ENCODE measurements around the gene ZBTB39.
"Not testable (repeated sequence)": the region's sequence is repeated elsewhere in the genome, so short reads cannot be mapped to it uniquely, and the experiment has no call there.

The ZBTB39 gene

DNA sequence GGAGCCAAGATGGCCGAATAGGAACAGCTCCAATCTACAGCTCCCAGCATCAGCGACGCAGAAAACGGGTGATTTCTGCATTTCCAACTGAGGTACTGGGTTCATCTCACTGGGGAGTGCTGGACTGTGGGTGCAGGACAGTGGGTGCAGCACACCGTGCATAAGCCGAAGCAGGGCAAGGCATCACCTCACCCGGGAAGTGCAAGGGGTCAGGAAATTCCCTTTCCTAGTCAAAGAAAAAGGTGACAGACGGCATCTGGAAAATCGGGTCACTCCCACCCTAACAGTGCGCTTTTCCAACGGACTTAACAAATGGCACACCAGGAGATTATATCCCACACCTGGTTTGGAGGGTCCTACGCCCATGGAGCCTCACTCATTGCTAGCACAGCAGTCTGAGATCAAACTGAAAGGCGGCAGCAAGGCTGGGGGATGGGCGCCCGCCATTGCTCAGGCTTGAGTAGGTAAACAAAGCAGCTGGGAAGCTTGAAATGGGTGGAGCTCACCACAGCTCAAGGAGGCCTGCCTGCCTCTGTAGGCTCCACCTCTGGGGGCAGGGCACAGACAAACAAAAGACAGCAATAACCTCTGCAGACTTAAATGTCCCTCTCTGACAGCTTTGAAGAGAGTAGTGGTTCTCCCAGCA is 40.2 kb downstream of the ZBTB39 start:
- not testable (repeated sequence) for H3K36me3 ChIP-seq (ENCODE audit: insufficient read depth, low read length)

DNA sequence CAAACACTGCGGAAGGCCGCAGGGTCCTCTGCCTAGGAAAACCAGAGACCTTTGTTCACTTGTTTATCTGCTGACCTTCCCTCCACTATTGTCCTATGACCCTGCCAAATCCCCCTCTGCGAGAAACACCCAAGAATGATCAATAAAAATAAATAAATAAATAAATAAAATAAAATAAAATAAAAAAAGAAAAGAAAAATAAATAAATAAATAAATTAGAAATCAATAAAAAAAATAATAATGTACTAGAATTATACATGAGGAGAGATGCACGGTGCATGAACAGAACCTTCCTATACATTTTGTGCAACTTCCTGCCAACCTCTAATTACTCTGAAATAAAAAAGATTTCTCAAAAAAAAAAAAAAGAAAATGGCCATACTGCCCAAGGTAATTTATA is 41.2 kb downstream of the ZBTB39 start:
- H3K4me2 ChIP-seq (ENCODE audit: low read length); H3K4me1 ChIP-seq (ENCODE audit: control insufficient read depth, insufficient read depth, low read length); H3K36me3 ChIP-seq (ENCODE audit: insufficient read depth, low read length); H3K4me3 ChIP-seq (ENCODE audit: low read length); H3K9me3 ChIP-seq (replicated peaks; ENCODE audit: low read length); H3K27me3 ChIP-seq (ENCODE audit: control insufficient read depth, insufficient read depth, low read length); H3K9ac ChIP-seq (ENCODE audit: low read depth, low read length): not testable (repeated sequence)

More for the DNA sequence above, 40.2 kb downstream of the ZBTB39 start:
- not testable (repeated sequence) for H3K9me3 ChIP-seq (replicated peaks; ENCODE audit: low read length); H3K4me3 ChIP-seq (ENCODE audit: low read length); H3K27me3 ChIP-seq (ENCODE audit: control insufficient read depth, insufficient read depth, low read length); H3K9ac ChIP-seq (ENCODE audit: low read depth, low read length); H3K4me1 ChIP-seq (ENCODE audit: control insufficient read depth, insufficient read depth, low read length); H3K4me2 ChIP-seq (ENCODE audit: low read length)

DNA sequence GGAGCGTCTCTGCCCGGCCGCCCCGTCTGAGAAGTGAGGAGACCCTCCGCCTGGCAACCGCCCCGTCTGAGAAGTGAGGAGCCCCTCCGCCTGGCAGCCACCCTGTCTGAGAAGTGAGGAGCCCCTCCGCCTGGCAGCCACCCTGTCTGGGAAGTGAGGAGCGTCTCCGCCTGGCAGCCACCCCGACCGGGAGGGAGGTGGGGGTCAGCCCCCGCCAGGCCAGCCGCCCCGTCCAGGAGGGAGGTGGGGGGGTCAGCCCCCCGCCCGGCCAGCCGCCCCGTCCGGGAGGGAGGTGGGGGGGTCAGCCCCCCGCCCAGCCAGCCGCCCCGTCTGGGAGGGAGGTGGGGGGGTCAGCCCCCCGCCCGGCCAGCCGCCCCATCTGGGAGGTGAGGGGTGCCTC is 42.8 kb downstream of the ZBTB39 start:
- not testable (repeated sequence) for H3K4me3 ChIP-seq (ENCODE audit: low read length); H3K4me1 ChIP-seq (ENCODE audit: control insufficient read depth, insufficient read depth, low read length); H3K4me2 ChIP-seq (ENCODE audit: low read length); H3K36me3 ChIP-seq (ENCODE audit: insufficient read depth, low read length); H3K9me3 ChIP-seq (replicated peaks; ENCODE audit: low read length); H3K27me3 ChIP-seq (ENCODE audit: control insufficient read depth, insufficient read depth, low read length); H3K9ac ChIP-seq (ENCODE audit: low read depth, low read length)

DNA sequence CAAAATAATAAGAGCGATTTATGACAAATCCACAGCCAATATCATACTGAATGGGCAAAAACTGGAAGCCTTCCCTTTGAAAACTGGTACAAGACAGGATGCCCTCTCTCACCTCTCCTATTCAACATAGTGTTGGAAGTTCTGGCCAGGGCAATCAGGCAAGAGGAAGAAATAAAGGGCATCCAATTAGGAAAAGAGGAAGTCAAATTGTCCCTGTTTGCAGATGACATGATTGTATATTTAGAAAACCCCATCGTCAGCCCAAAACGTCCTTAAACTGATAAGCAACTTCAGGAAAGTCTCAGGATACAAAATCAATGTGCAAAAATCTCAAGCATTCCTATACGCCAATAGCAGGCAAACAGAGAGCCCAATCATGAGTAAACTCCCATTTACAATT is 44.1 kb downstream of the ZBTB39 start:
- H3K27me3 ChIP-seq (ENCODE audit: control insufficient read depth, insufficient read depth, low read length) = peaks cover 16% of the 10 kb centered on the region
- not testable (repeated sequence) for H3K4me1 ChIP-seq (ENCODE audit: control insufficient read depth, insufficient read depth, low read length); H3K36me3 ChIP-seq (ENCODE audit: insufficient read depth, low read length); H3K9ac ChIP-seq (ENCODE audit: low read depth, low read length); H3K4me3 ChIP-seq (ENCODE audit: low read length); H3K4me2 ChIP-seq (ENCODE audit: low read length); H3K9me3 ChIP-seq (replicated peaks; ENCODE audit: low read length)

DNA sequence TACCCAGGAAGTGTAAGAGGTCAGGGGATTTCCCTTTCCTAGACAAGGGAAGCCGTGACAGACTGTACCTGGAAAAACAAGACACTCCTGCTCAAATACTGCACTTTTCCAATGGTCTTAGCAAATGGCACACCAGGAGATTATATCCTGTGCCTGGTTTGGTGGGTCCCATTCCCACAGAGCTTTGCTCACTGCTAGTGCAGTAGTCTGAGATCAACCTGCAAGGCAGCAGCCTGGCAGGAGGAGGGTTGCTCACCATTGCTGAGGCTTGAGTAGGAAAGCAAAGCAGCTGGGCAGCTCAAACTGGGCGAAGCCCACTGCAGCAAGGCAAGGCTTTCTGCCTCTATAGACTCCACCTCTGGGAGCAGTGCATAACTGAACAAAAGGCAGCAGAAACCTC is 47.9 kb downstream of the ZBTB39 start:
- no peaks in the 10 kb centered on the region for H3K36me3 ChIP-seq (ENCODE audit: insufficient read depth, low read length)
- H3K9me3 ChIP-seq (replicated peaks; ENCODE audit: low read length) = no peaks in the 10 kb centered on the region
- no peak overlapping the region for H3K4me2 ChIP-seq (ENCODE audit: low read length)
- H3K4me3 ChIP-seq (ENCODE audit: low read length) = no peak overlapping the region
- no peaks in the 10 kb centered on the region for H3K4me1 ChIP-seq (ENCODE audit: control insufficient read depth, insufficient read depth, low read length)
- H3K9ac ChIP-seq (ENCODE audit: low read depth, low read length) = no peak overlapping the region
- peaks cover 43% of the 10 kb centered on the region for H3K27me3 ChIP-seq (ENCODE audit: control insufficient read depth, insufficient read depth, low read length)

GRCh38 chr12:56957229-56958052 is 48.9 kb downstream of the ZBTB39 start, which contains the start of gene RDH16:
TSS of gene RDH16 (minus strand) at chr12:56957608. CDS start at chr12:56957462, 146 bp downstream.
- Histone ChIP-seq H3K36me3 (ENCODE audit: insufficient read depth, low read length) (no peaks in the 10 kb centered on the region), H3K4me1 (ENCODE audit: control insufficient read depth, insufficient read depth, low read length) (no peaks in the 10 kb centered on the region), H3K27me3 (ENCODE audit: control insufficient read depth, insufficient read depth, low read length) (peaks cover 43% of the 10 kb centered on the region), H3K4me3 (ENCODE audit: low read length) (no peak within 1 kb of the TSS), H3K9ac (ENCODE audit: low read depth, low read length) (no peak within 1 kb of the TSS), H3K4me2 (ENCODE audit: low read length) (no peak within 1 kb of the TSS), H3K9me3 (replicated peaks; ENCODE audit: low read length) (no peaks in the 10 kb centered on the region)

DNA sequence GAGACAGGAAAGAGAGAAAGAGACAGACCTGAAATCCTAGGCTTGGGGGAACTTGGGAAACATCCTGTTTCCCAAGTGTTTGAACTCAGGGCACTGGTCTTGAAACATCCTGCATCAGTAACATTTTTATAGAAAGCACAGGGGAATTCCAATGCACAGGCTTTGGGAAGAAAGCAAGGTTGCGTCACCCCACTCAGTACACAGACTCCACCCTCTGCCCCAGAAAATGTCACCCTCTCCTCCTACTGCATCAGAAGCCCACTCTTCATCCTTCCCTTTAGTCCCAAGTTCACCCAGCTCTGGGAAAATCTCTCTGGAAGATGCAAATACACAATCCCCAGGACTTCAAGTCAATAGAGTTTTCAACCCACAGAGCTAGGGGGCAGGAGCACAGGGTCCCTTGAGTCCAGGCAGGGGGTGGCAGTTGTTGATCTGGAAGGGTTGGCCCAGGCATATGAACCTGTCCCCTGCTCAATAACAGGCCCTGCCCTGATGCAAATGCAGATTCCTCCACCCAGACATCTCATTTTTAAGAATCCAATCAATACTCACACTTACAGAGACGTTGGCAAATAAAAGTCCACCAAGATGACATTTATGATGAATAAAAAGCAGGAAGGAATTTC is 50.6 kb downstream of the ZBTB39 start:
- H3K4me1 ChIP-seq (ENCODE audit: control insufficient read depth, insufficient read depth, low read length) = no peaks in the 10 kb centered on the region
- no peaks in the 10 kb centered on the region for H3K36me3 ChIP-seq (ENCODE audit: insufficient read depth, low read length)
- H3K9me3 ChIP-seq (replicated peaks; ENCODE audit: low read length) = no peaks in the 10 kb centered on the region
- H3K4me2 ChIP-seq (ENCODE audit: low read length) = no peak overlapping the region
- no peak overlapping the region for H3K4me3 ChIP-seq (ENCODE audit: low read length)
- peaks cover 49% of the 10 kb centered on the region for H3K27me3 ChIP-seq (ENCODE audit: control insufficient read depth, insufficient read depth, low read length)
- H3K9ac ChIP-seq (ENCODE audit: low read depth, low read length) = no peak overlapping the region

DNA sequence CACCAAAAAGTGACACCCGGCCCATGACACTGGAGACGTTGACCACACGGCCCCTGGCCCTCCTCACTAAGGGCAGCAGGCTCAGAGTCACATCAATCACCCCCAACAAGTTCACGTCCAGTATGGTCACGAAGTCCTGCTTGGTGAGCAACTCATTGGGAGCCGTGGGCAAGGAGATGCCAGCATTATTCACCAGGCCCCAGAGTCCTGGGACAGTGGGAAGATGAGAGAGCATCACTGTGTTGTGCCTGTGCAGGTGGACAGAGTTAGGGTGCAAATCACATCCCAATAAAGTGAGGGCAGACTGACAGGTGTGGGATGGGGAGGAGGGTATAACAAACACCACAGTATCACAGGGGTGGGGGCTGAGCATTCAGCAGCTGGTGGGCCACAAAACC is 51.4 kb downstream of the ZBTB39 start:
- H3K9ac ChIP-seq (ENCODE audit: low read depth, low read length) = no peak overlapping the region
- no peaks in the 10 kb centered on the region for H3K4me1 ChIP-seq (ENCODE audit: control insufficient read depth, insufficient read depth, low read length)
- no peaks in the 10 kb centered on the region for H3K36me3 ChIP-seq (ENCODE audit: insufficient read depth, low read length)
- H3K9me3 ChIP-seq (replicated peaks; ENCODE audit: low read length) = no peaks in the 10 kb centered on the region
- H3K4me2 ChIP-seq (ENCODE audit: low read length) = no peak overlapping the region
- H3K27me3 ChIP-seq (ENCODE audit: control insufficient read depth, insufficient read depth, low read length) = peaks cover 49% of the 10 kb centered on the region
- H3K4me3 ChIP-seq (ENCODE audit: low read length) = no peak overlapping the region

DNA sequence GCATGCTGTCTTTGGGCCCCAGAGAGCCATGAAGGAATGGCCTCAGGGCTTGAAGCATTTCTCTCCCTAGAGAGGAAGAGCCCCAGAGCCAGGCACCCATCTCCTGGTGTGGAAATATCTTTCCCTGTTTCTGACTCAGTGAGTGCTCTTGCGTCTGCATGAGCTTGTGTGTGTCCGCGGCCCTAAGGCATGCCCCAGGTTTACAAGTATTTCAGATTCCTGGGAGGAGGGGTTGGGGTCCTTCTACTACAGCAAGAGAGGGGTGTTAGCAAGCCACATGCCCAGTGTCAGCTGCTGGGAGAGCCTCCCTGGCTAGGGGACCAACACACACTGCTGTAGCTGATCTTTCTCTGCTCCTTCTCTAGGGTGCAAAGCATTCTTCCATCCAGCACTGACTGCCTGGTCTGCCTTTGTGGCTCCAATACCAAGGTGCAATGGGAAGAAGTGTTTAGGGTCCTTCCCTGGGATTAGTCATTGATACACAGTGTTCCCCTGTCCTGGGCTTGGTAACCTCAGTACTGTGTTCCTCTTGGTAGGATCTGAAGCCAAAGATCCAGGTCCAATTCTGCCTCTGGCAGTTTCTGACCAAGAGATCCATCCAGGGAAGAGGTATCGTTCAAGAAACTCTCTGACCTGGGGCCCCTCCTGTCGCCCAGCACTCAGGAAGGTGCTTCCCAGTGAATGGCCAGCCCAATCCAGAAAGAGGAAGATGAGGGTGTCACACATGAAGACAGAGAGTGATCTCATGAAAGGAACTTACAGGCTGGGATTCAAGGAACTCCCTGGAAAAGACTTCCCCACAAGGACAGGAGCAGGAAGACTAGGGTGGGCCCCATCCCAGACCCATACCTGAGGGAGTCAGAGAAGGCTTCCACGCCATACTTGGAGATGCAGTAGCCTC is 52.0 kb downstream of the ZBTB39 start:
- H3K36me3 ChIP-seq (ENCODE audit: insufficient read depth, low read length) = no peaks in the 10 kb centered on the region
- no peaks in the 10 kb centered on the region for H3K4me1 ChIP-seq (ENCODE audit: control insufficient read depth, insufficient read depth, low read length)
- H3K4me2 ChIP-seq (ENCODE audit: low read length) = no peak overlapping the region
- no peak overlapping the region for H3K4me3 ChIP-seq (ENCODE audit: low read length)
- no peak overlapping the region for H3K9ac ChIP-seq (ENCODE audit: low read depth, low read length)
- H3K27me3 ChIP-seq (ENCODE audit: control insufficient read depth, insufficient read depth, low read length) = peaks cover 49% of the 10 kb centered on the region
- H3K9me3 ChIP-seq (replicated peaks; ENCODE audit: low read length) = no peaks in the 10 kb centered on the region

- Histone ChIP-seq H3K4me1 (ENCODE audit: control insufficient read depth, insufficient read depth, low read length) (no peaks in the 10 kb centered on the region), H3K4me2 (ENCODE audit: low read length) (no peak overlapping the region), H3K36me3 (ENCODE audit: insufficient read depth, low read length) (no peaks in the 10 kb centered on the region), H3K4me3 (ENCODE audit: low read length) (no peak overlapping the region), H3K27me3 (ENCODE audit: control insufficient read depth, insufficient read depth, low read length) (peaks cover 44% of the 10 kb centered on the region), H3K9me3 (replicated peaks; ENCODE audit: low read length) (no peaks in the 10 kb centered on the region), H3K9ac (ENCODE audit: low read depth, low read length) (no peak overlapping the region)
These were observed 53.0 kb downstream of the ZBTB39 start for GRCh38 chr12:56953314-56953713.
